ENCODE data around the gene IP6K3. TPM values are rescaled to one million over a fixed set of nuclear protein-coding genes. Genes with fewer than 3 reads are reported as not detected.

IP6K3 gene
- total RNA-seq, 1 donor from 2014 or later, result 2.9 TPM

GRCh38 chr6:33689879-33690278 is 56.8 kb downstream of the IP6K3 start:
- Histone ChIP-seq H2AFZ (replicated peaks) (no peak overlapping the region), H3K9me3 (ENCODE audit: low read depth) (no peaks in the 10 kb centered on the region), H3K36me3 (no peaks in the 10 kb centered on the region), H3K4me3 (no peak overlapping the region), H3K27me3 (no peaks in the 10 kb centered on the region), H3K79me2 (ENCODE audit: low read depth) (no peaks in the 10 kb centered on the region), H4K20me1 (ENCODE audit: low read depth) (peaks cover 2% of the 10 kb centered on the region), H3K9ac (no peak overlapping the region), H3K4me1 (peaks cover 3% of the 10 kb centered on the region), H3F3A (ENCODE audit: low read depth) (peaks cover 4% of the 10 kb centered on the region), H3K27ac (no peak overlapping the region), H3K4me2 (no peak overlapping the region)
- H3K36me3 Mint-ChIP-seq, result peaks cover 6% of the 10 kb centered on the region
- H3K4me1 Mint-ChIP-seq, result peaks cover 24% of the 10 kb centered on the region
- peaks cover 8% of the 10 kb centered on the region for H3K27me3 Mint-ChIP-seq (ENCODE audit: insufficient read depth, low read depth)
- no peak for TF ChIP-seq EZH2 (IDR thresholded peaks at IDR 0.05)
- no peak for TF ChIP-seq CTCF (IDR thresholded peaks at IDR 0.05)
- no peak for TF ChIP-seq EZH2phosphoT487 (IDR thresholded peaks at IDR 0.05)
- no peak overlapping the region for H3K27ac Mint-ChIP-seq
- H3K4me3 Mint-ChIP-seq, result no peak overlapping the region
- H3K9me3 Mint-ChIP-seq, result no peaks in the 10 kb centered on the region
- DNase-seq (ENCODE audit: low spot score), result no peak

GRCh38 chr6:33689148-33689494 is 57.6 kb downstream of the IP6K3 start:
- Histone ChIP-seq H3F3A (ENCODE audit: low read depth) (peaks cover 4% of the 10 kb centered on the region), H3K4me2 (no peak overlapping the region), H3K4me3 (no peak overlapping the region), H4K20me1 (ENCODE audit: low read depth) (peaks cover 2% of the 10 kb centered on the region), H3K9ac (no peak overlapping the region), H3K4me1 (peaks cover 3% of the 10 kb centered on the region), H3K79me2 (ENCODE audit: low read depth) (no peaks in the 10 kb centered on the region), H2AFZ (replicated peaks) (no peak overlapping the region), H3K27me3 (no peaks in the 10 kb centered on the region), H3K36me3 (no peaks in the 10 kb centered on the region), H3K27ac (no peak overlapping the region), H3K9me3 (ENCODE audit: low read depth) (no peaks in the 10 kb centered on the region)
- TF ChIP-seq EZH2 (IDR thresholded peaks at IDR 0.05) (no peak), EZH2phosphoT487 (IDR thresholded peaks at IDR 0.05) (no peak), CTCF (IDR thresholded peaks at IDR 0.05) (no peak)
- Mint-ChIP-seq H3K9me3 (no peaks in the 10 kb centered on the region), H3K4me3 (no peak overlapping the region), H3K4me1 (peaks cover 21% of the 10 kb centered on the region), H3K36me3 (peaks cover 6% of the 10 kb centered on the region), H3K27ac (peak overlapping the region; percentile 42), H3K27me3 (ENCODE audit: insufficient read depth, low read depth) (peaks cover 8% of the 10 kb centered on the region)
- DNase-seq (ENCODE audit: low spot score), result no peak

- H3K4me2 ChIP-seq, result no peak overlapping the region
- H3K4me3 Mint-ChIP-seq, result no peak overlapping the region
- no peak overlapping the region for H3K9ac ChIP-seq
- peaks cover 8% of the 10 kb centered on the region for H3K27me3 Mint-ChIP-seq (ENCODE audit: insufficient read depth, low read depth)
- H3K27me3 ChIP-seq, result no peaks in the 10 kb centered on the region
- H4K20me1 ChIP-seq (ENCODE audit: low read depth), result peaks cover 2% of the 10 kb centered on the region
- no peaks in the 10 kb centered on the region for H3K79me2 ChIP-seq (ENCODE audit: low read depth)
- H3K9me3 Mint-ChIP-seq, result no peaks in the 10 kb centered on the region
- DNase-seq (ENCODE audit: low spot score), result no peak
- peaks cover 5% of the 10 kb centered on the region for H3K36me3 Mint-ChIP-seq
- peaks cover 4% of the 10 kb centered on the region for H3F3A ChIP-seq (ENCODE audit: low read depth)
- H3K27ac ChIP-seq, result no peak overlapping the region
- no peaks in the 10 kb centered on the region for H3K9me3 ChIP-seq (ENCODE audit: low read depth)
- H3K4me1 ChIP-seq, result peaks cover 3% of the 10 kb centered on the region
- no peak overlapping the region for H2AFZ ChIP-seq (replicated peaks)
- no peak for TF ChIP-seq EZH2phosphoT487 (IDR thresholded peaks at IDR 0.05)
- TF ChIP-seq EZH2 (IDR thresholded peaks at IDR 0.05), result no peak
- no peak for TF ChIP-seq CTCF (IDR thresholded peaks at IDR 0.05)
- no peak overlapping the region for H3K27ac Mint-ChIP-seq
- H3K4me1 Mint-ChIP-seq, result peaks cover 19% of the 10 kb centered on the region
- H3K36me3 ChIP-seq, result no peaks in the 10 kb centered on the region
- H3K4me3 ChIP-seq, result no peak overlapping the region
These were observed 58.1 kb downstream of the IP6K3 start for GRCh38 chr6:33688451-33689147.

Data from neural progenitor cell (in vitro differentiated cells).